Peyer's patch (tissue), 4 donors: Measurements from ENCODE around the gene FBXO24.

ENCODE experiments used
- CTCF ChIP-seq, 6 experiments: fragments of 450-650 bp in 4 of 6; fragments of 200-600 bp in 2 of 6; sonication (generic) in 1 of 6; IDR thresholded peaks; one replicate each; pipeline ENCODE4 v1.5.1; 2017 to 2019; ENCODE audit warnings: antibody characterized with exemption in 6 of 6, mild to moderate bottlenecking in 3 of 6, moderate library complexity in 1 of 6
- POLR2A ChIP-seq, 2 donors: fragments of 450-650 bp; IDR thresholded peaks; one replicate each; pipeline ENCODE4 v1.5.1; 2017; ENCODE audit warnings: antibody characterized with exemption in 2 of 2, mild to moderate bottlenecking in 2 of 2, moderate library complexity in 2 of 2

- TF ChIP-seq POLR2A (IDR thresholded peaks at IDR 0.05), result no peak
- no peak for TF ChIP-seq CTCF (IDR thresholded peaks at IDR 0.05)
Measured at GRCh38 chr7:100583132-100584053, 2.7 kb upstream of the FBXO24 start.
